Lower leg skin (tissue), 4 donors: ENCODE results near the gene CTDSP2. TPM values are rescaled to one million over a fixed set of nuclear protein-coding genes. Genes with fewer than 3 reads are reported as not detected.

Experiments used
- DNase-seq, 2 donors: peaks; one replicate each; pipeline ENCODE4 v3.0.0-alpha.2; 2019; ENCODE audit warnings: low spot score in 2 of 2
- H3K4me3 ChIP-seq: fragments of 200-600 bp; sonication (generic); 2 replicates; pipeline ENCODE4 v1.5.1; 2017; ENCODE audit warnings: mild to moderate bottlenecking, low read depth; ENCODE audit not compliant: poor library complexity, severe bottlenecking
- POLR2A ChIP-seq, 2 donors: fragments of 450-650 bp; IDR thresholded peaks; one replicate each; pipeline ENCODE4 v1.6.1; 2016 to 2017; ENCODE audit warnings: antibody characterized with exemption in 2 of 2, mild to moderate bottlenecking in 1 of 2, moderate library complexity in 1 of 2
- WGBS, 2 donors: methylation state at CpG; one replicate each; pipeline ENCODE4 v1.1.5; 2018; 5-methylcytosine and 5-hydroxymethylcytosine counted together
- intact Hi-C: fragments of 100-400 bp; cut with DNase I; formaldehyde crosslinking; loops from one replicate; pipeline ENCODE4 v1.15.0; 2023; ENCODE audit warnings: low total_unique reads
- total RNA-seq, 4 donors: library from RNA; depleted of rRNA; stranded (reverse); fragments of >200 nt; gene quantifications; one replicate each; pipeline ENCODE4 v1.1.0, GENCODE V29; 2016
- TF ChIP-seq, protein P1 (sequence below), 3 donors: fragments of 450-650 bp; IDR thresholded peaks; one replicate each; pipeline ENCODE4 v1.5.1; 2016; ENCODE audit warnings: antibody characterized with exemption in 3 of 3, mild to moderate bottlenecking in 3 of 3, moderate library complexity in 2 of 3

Gene CTDSP2
- total RNA-seq, 4 donors from 2014 or later, result 129 to 174 (median 169) TPM

DNA sequence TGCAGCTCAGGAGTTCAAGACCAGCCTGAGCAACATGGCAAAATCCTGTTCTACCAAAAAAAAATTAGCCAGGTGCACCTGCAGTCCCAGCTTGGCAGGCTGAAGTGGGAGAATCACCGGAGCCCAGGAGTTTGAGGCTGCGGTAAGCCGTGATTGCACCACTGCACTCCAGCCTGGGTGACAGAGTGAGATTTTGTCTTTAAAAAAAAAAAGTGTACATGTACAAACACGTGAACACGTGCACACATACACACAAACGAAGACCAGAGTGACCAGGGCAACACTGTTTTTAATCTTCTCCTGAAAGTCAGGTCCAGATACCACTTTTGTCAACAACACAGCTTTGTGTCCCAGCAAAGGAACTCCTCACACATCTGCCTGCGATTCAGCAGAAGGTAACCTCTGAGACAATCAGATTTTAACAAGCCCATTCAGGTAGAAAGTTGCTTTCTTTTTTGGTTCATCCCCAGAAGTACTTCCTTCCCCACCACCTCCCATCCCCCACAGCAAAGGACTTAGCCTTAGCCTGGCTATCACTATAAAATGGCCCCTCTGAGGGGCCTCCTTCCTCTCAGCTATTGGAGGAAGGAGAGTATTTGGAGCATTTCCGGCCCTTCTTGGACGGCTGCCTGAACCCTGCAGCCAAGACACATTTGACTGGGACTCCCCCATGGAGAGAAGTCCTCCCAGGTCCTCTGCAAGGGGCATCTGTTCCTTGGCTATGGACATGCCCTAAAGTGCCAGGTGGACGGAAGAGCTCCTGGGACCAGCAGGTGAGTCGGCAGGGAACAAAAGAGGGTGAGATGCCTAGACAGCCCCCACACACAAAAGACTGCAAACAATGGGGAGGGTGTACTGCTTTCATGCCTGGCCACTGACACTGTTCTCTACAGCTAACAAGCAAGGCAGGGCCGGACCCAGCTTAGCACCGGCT, 9.8 kb downstream of the CTDSP2 start:
- no peak overlapping the region for H3K4me3 ChIP-seq
- peak in 1 of 2 donors; percentile 93 for DNase-seq
- no peak for TF ChIP-seq POLR2A (IDR thresholded peaks at IDR 0.05)
- TF ChIP-seq, protein P1, sequence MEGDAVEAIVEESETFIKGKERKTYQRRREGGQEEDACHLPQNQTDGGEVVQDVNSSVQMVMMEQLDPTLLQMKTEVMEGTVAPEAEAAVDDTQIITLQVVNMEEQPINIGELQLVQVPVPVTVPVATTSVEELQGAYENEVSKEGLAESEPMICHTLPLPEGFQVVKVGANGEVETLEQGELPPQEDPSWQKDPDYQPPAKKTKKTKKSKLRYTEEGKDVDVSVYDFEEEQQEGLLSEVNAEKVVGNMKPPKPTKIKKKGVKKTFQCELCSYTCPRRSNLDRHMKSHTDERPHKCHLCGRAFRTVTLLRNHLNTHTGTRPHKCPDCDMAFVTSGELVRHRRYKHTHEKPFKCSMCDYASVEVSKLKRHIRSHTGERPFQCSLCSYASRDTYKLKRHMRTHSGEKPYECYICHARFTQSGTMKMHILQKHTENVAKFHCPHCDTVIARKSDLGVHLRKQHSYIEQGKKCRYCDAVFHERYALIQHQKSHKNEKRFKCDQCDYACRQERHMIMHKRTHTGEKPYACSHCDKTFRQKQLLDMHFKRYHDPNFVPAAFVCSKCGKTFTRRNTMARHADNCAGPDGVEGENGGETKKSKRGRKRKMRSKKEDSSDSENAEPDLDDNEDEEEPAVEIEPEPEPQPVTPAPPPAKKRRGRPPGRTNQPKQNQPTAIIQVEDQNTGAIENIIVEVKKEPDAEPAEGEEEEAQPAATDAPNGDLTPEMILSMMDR (IDR thresholded peaks at IDR 0.05), result no peak
- intact Hi-C loops, result loop anchor here (5.0 kb wide), 1 partner anchor 61 kb away; no protein-coding TSS in a partner anchor
- WGBS, 2 donors, result 3 to 7% methylated on average over 12 to 13 of the region's 13 CpGs

DNA sequence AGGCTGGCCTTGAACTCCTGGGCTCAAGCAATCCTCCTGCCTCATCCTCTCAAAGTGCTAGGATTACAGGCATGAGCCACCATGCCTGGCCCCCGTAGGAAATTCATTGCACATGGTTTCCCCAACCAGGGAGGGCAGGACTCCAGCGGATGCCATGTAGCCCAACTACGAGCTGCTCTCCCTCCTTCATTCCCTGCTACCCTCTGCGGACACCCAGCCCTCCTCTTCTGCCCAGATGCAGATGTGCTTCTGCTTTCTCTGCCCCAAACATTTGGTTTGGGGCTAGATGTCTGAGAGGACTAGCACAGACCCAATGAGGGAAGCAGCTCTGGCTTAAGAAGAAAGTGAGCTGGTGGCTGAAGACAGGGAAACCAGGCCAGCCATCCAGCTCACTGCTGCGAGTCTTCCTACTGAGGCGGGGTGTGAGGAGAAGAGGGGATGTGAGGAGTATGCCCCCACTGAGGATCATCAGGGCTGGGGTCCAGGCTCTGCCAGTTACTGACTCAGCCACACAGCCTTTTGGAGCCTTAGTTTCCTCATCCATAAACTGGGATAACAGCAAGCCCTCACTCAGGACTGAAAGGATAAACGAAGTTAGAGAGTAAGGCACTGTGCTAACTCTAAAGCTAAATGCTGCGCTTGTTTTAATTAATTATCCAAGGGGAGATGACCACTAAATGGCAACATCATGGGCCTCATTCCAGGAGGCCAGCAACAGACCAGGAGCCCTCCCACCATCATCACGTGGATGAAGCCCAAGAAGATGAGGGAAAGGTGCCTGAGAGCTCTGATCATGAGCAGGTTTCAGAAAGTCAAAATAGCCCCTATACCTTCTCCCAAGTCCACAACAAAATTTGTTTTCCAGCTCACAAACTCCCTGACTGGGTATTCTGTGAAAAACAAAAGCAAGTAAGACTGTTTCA, 10.9 kb downstream of the CTDSP2 start:
- DNase-seq, result no peak

DNA sequence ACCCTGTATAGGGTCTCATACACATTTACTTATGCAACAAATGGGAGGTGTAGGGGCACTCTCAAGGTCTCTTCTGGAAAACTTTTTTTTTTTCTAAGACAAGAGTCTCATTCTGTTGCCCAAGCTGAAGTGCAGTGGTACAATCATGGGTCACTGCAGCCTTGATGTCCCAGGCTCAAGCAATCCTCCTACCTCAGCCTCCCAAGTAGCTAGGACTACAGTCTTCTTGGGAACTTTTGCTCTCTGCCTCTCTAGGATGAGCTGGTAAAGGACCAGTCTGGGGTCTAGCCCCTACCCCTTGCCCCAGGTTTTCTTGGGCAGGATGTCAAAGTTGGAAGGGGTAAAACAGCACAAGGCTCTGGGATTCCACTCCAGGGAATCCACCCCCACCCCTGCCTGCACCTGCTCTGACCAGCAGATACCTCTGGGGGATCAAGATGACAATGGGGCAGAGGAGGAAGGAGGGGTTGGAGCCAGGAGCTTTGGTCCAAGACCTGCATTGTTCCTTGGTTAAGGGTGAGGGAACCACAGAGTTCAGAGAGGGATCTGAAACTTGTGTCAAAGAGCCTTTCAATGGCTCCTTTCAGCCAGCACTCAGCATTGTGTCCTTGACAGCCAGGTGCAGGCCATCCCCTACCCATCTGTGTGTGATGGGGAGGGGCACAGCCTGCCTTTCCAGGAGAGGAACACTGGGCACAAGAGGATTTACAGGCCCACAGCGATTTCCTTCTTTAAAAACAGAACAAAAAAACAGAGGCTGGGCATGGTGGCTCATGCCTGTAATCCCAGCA, 12.2 kb downstream of the CTDSP2 start:
- no peak overlapping the region for H3K4me3 ChIP-seq
- intact Hi-C loops, result no loop called here
- no peak for DNase-seq
- TF ChIP-seq, protein P1 (IDR thresholded peaks at IDR 0.05), result no peak
- no peak for TF ChIP-seq POLR2A (IDR thresholded peaks at IDR 0.05)
- WGBS, 2 donors, result 0 to 20% methylated on average over 1 of the region's 1 CpG

More for the DNA sequence above, 10.9 kb downstream of the CTDSP2 start:
- no peak overlapping the region for H3K4me3 ChIP-seq
- intact Hi-C loops, result loop anchor here (5.0 kb wide), 1 partner anchor 62 kb away; no protein-coding TSS in a partner anchor
- WGBS, 2 donors, result 38 to 55% methylated on average over 9 of the region's 9 CpGs
- TF ChIP-seq, protein P1 (IDR thresholded peaks at IDR 0.05), result no peak
- no peak for TF ChIP-seq POLR2A (IDR thresholded peaks at IDR 0.05)

DNA sequence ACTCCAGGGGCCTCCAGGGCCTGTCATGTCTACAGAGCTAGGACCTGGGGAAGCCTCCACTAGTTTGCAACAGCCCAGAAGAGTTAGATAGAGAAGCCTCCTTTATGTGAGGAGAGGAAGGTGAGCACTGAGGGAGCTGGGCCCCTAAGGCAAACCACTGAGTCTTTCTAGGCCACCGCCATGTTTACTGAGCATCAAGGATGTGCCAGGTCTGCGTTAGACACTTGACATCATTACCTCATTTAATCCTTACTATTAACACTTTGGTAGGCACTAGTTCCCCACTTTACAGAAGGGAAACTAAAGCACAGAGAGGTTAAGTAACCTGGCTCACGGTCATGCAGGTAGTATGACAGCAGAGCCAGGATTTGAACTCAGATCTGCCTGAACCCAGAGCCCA, 12.9 kb downstream of the CTDSP2 start:
- WGBS, 2 donors, result 48 to 63% methylated on average over 3 of the region's 3 CpGs
- no peak for DNase-seq
- no peak for TF ChIP-seq POLR2A (IDR thresholded peaks at IDR 0.05)
- TF ChIP-seq, protein P1 (IDR thresholded peaks at IDR 0.05), result no peak
- H3K4me3 ChIP-seq, result no peak overlapping the region
- intact Hi-C loops, result no loop called here

DNA sequence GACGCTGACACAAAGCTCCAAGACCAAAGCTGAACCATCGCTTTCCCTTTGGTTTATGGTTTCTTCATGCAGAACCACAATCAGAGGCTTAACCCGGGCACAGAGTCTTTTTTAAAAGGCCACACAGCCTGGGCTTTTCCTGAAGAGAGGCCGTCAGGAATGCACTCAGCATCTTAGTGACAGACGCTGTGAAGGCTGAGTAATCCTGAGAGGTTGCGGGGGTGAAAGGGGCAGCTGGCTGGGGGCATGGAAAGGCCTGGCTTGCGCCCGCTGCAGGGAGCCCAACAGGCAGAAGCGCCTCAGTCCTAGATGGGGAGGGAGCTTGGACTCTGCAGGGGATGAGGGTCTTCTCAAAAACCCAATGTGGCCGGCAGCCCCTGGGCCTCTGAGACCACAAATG, 13.6 kb downstream of the CTDSP2 start:
- intact Hi-C loops, result no loop called here
- DNase-seq, result no peak
- TF ChIP-seq, protein P1 (IDR thresholded peaks at IDR 0.05), result no peak
- TF ChIP-seq POLR2A (IDR thresholded peaks at IDR 0.05), result no peak
- WGBS, 2 donors, result 36 to 45% methylated on average over 10 of the region's 10 CpGs
- no peak overlapping the region for H3K4me3 ChIP-seq
